ENCODE results near the gene CNTF.

Gene CNTF

DNA sequence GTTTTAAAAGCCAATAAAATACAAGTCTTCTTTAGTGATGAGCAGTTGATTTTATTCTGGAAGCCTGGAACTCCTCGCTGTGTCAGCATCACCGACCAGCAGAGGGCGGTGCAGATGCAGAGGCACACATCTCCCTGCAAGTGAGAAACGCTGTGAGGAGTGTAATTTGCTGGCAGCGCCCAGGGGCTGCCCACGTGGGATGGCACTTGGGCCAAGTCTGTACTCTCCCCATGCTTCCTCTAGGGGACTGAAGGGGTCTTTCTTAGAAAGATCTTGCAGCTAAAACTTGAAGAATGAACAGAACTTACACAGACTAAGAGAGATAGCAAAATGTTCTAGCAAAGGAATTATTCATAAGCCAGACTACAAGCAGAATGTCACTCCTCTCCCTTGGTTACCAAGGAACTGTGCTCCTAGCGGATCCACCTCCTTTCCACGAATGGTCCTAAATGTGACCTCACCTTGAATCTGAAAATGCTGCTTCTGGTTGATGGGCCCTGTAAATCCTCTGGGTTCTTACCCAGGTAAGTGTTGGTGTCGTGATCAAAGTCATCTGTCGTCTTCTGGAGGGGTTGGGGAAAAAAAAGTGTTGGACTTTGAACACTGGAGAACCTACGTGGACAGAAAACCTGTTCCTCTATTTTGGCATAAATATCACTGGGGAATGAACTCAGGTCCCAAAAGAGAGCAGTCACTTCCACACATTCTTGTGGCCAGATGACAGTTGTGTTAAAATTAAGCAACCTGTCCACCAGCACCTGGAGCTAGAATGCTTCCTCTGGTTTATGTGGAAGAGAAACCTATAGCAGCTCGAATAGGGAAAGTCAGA lies 31.8 kb downstream of the CNTF start:
- Histone ChIP-seq H3K36me3 (no peaks in the 10 kb centered on the region), H3K4me2 (no peak overlapping the region), H3K9me3 (replicated peaks in 1 of 11) (peaks cover 0 to 19% (median 8%) of the 10 kb centered on the region in 11 experiments; a peak in 13 of 22 replicates), H4K20me1 (no peaks in the 10 kb centered on the region), H3K4me3 (no peak overlapping the region), H3K27me3 (no peaks in the 10 kb centered on the region), H3K4me1 (no peaks in the 10 kb centered on the region), H3K27ac (no peak overlapping the region), H3K9ac (no peak overlapping the region)
- no peak for TF ChIP-seq Cebpa-rat (IDR thresholded peaks at IDR 0.05)

DNA sequence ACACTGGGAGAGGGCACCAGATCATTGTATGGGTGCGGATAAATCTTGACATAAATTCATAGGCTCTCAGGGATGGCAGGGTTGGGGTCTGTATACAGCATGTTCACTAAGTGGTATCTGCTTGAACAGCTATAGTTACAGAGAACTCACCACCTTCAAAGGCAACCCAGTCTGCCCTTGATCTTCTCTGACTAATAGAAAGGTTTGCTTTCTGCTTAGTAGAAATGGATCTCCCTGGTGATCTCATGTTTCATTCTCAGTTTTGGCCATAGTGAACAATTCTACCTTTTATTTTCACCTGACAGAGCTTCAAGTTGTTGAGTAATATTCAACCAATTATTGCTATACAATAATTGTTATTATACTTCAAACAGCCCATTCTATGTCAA lies 32.4 kb downstream of the CNTF start:
- H3K27ac ChIP-seq: no peak overlapping the region
- no peaks in the 10 kb centered on the region for H4K20me1 ChIP-seq
- no peaks in the 10 kb centered on the region for H3K36me3 ChIP-seq
- H3K9me3 ChIP-seq (replicated peaks in 1 of 11): peaks cover 0 to 13% (median 6%) of the 10 kb centered on the region in 11 experiments; a peak in 13 of 22 replicates
- H3K9ac ChIP-seq: no peak overlapping the region
- no peaks in the 10 kb centered on the region for H3K4me1 ChIP-seq
- H3K4me2 ChIP-seq: no peak overlapping the region
- no peak overlapping the region for H3K4me3 ChIP-seq
- no peaks in the 10 kb centered on the region for H3K27me3 ChIP-seq
- no peak for TF ChIP-seq Cebpa-rat (IDR thresholded peaks at IDR 0.05)

DNA sequence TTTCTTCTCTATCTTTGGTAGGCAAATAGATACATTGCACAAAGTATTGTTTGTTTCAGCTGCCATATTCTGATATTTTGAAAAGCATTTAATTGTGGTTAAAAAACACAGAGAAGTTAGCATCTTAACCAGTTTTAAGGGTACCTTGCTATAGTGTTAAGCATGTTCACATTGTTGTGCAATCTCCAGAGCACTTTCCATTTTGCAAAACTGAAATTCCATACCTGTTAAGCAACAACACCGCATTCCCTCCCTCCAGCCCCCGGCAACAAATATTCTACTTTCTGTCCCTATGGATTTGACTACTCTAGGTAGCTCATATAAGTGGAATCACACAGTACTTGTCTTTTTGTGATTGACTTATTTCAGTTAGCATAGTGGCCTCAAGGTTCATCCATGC lies 33.9 kb downstream of the CNTF start:
- H3K4me1 ChIP-seq: no peaks in the 10 kb centered on the region
- no peaks in the 10 kb centered on the region for H4K20me1 ChIP-seq
- H3K36me3 ChIP-seq: no peaks in the 10 kb centered on the region
- no peak overlapping the region for H3K27ac ChIP-seq
- no peak for TF ChIP-seq Cebpa-rat (IDR thresholded peaks at IDR 0.05)
- no peak overlapping the region for H3K9ac ChIP-seq
- H3K27me3 ChIP-seq: no peaks in the 10 kb centered on the region
- peaks cover 0 to 7% (median 2%) of the 10 kb centered on the region in 11 experiments; a peak in 8 of 22 replicates for H3K9me3 ChIP-seq (replicated peaks in 1 of 11)
- H3K4me2 ChIP-seq: no peak overlapping the region
- no peak overlapping the region for H3K4me3 ChIP-seq

DNA sequence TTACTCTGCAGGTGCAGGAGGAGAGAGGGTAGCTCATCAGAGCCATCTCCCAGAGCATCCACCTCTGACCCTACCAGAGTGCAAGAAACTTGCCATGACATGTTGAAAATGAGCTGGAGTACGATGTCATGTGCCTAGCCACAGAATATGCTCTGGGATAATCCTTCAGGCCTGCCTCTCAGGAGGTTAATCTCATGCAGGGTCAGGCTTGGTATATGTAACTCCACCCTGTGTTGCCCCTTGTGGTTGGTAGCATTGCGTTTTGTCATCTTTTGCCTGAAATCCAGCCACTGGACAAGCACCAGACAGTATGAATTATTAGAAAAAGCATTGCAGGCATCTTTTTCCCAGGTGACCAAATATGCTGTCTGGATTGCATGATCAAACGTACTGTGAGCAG lies 36.2 kb downstream of the CNTF start:
- no peaks in the 10 kb centered on the region for H3K4me1 ChIP-seq
- peaks cover 0 to 21% (median 6%) of the 10 kb centered on the region in 11 experiments; a peak in 8 of 22 replicates for H3K9me3 ChIP-seq (replicated peaks in 1 of 11)
- no peak overlapping the region for H3K27ac ChIP-seq
- no peak overlapping the region for H3K9ac ChIP-seq
- H3K36me3 ChIP-seq: no peaks in the 10 kb centered on the region
- H3K27me3 ChIP-seq: no peaks in the 10 kb centered on the region
- no peaks in the 10 kb centered on the region for H4K20me1 ChIP-seq
- TF ChIP-seq Cebpa-rat (IDR thresholded peaks at IDR 0.05): no peak
- H3K4me3 ChIP-seq: no peak overlapping the region
- H3K4me2 ChIP-seq: no peak overlapping the region

DNA sequence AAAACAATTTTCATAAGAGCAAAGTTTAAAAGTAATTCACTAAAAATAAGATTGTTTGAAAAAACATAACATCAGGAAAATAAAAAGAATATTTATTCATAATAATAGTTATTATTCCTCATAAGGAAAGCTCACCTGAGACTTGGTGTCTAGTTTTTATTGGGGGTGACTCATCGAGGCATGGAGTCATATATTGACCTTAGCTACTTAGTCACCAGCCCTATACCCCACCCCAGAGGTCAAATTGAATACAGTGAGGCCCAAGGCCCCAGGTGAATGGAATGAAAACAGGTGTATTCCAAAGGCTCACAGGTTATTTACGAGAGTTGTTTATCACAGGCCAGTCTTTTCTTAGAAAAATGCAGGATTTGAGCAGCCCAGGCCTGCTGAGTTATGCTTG lies 36.9 kb downstream of the CNTF start:
- Histone ChIP-seq H3K4me2 (no peak overlapping the region), H3K4me1 (no peaks in the 10 kb centered on the region), H3K27me3 (no peaks in the 10 kb centered on the region), H3K9ac (no peak overlapping the region), H3K9me3 (replicated peaks in 1 of 11) (peaks cover 0 to 21% (median 6%) of the 10 kb centered on the region in 11 experiments; a peak in 8 of 22 replicates), H3K4me3 (no peak overlapping the region), H3K36me3 (no peaks in the 10 kb centered on the region), H3K27ac (no peak overlapping the region), H4K20me1 (no peaks in the 10 kb centered on the region)
- no peak for TF ChIP-seq Cebpa-rat (IDR thresholded peaks at IDR 0.05)

DNA sequence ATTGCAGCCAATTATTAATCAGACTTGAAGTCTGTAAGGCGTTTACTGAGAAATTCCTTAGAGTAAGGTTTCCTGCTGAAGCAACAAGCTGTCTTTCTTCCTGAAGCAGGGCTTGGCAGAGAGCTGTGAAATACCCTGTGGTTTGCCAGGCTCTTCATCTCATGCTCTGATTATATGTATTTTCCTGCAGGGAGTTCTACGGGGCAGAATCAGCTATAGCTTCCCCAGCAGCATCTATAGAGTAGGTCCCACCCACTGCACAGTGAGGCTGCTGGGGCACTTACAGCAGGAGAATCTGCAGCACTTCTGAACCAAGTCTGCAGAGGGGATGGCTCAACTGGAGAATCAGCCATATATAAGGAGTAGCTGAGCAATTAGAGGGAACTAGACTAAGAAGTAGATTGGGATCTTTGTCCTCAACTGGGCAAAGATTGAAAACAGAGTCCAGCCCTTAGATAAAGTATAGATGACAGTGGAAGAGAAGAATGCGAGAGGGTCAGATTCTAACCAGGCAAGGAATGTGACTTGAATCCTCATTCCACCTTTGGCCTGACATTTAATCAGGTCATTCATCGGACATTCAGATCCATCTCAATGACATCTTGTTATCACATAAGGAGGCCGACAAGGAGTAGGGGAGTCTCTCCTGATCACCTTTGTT lies 37.6 kb downstream of the CNTF start:
- H4K20me1 ChIP-seq: no peaks in the 10 kb centered on the region
- H3K36me3 ChIP-seq: no peaks in the 10 kb centered on the region
- no peaks in the 10 kb centered on the region for H3K4me1 ChIP-seq
- TF ChIP-seq Cebpa-rat (IDR thresholded peaks at IDR 0.05): no peak
- no peak overlapping the region for H3K9ac ChIP-seq
- H3K27ac ChIP-seq: no peak overlapping the region
- H3K4me2 ChIP-seq: no peak overlapping the region
- no peaks in the 10 kb centered on the region for H3K27me3 ChIP-seq
- H3K9me3 ChIP-seq (replicated peaks in 1 of 11): peaks cover 0 to 21% (median 6%) of the 10 kb centered on the region in 11 experiments; a peak in 8 of 22 replicates
- H3K4me3 ChIP-seq: no peak overlapping the region

DNA sequence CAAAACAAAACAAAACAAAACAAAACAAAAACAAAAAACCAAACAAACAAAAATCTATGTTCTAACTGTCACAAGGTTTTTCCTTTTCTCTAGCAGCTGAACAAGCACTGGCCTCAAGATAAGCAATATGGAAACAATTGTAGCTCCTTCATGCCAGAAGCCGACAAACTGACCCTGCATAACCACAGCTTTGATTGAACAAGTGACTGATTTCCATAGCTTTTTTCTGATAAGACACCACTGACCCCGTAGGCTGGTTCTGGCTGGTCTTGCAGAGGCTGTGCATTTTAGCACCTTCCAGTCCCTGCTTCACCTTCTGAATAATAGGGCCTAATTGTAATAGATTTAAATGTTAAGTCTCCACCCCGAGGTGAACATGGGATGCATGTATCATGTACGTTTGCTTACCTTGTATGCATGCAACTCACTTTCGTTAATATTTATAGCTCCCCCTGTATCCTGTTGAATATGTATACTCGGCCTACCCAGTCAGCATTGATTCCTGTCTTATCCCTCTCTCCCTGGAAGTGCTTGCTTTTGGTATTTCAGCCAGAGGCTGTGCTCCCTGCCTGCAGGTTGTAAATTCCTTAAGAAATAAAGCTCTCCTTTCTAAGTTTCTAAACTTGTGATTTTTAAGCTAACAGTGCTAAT lies 49.6 kb downstream of the CNTF start:
- no peaks in the 10 kb centered on the region for H4K20me1 ChIP-seq
- no peak overlapping the region for H3K27ac ChIP-seq
- no peaks in the 10 kb centered on the region for H3K4me1 ChIP-seq
- H3K9me3 ChIP-seq (replicated peaks in 1 of 11): no peaks in the 10 kb centered on the region
- no peak for TF ChIP-seq Cebpa-rat (IDR thresholded peaks at IDR 0.05)
- H3K4me3 ChIP-seq: no peak overlapping the region
- no peaks in the 10 kb centered on the region for H3K27me3 ChIP-seq
- H3K4me2 ChIP-seq: no peak overlapping the region
- no peak overlapping the region for H3K9ac ChIP-seq
- H3K36me3 ChIP-seq: no peaks in the 10 kb centered on the region

DNA sequence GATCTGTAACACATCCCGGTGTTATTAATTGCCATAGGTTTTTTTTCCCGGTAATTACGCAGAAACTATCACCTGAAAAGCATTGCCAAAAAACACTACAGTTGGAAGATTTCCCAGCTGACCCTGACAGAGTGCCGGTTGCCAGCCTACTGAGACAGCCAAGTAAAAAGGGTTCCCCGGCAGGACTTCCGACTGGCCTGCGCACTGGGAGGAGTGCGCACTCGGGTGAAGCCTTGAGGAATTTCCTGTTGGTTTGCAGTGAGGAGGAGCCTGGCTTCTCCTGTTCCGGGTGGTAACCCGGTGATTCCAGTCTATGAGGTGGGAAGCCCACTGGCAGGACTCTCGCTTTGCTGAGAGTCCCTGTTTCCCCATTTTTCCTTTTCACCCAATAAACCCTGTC lies 52.1 kb downstream of the CNTF start:
- Histone ChIP-seq H3K4me2 (no peak overlapping the region), H3K9me3 (replicated peaks in 1 of 11) (no peaks in the 10 kb centered on the region), H3K4me1 (no peaks in the 10 kb centered on the region), H4K20me1 (no peaks in the 10 kb centered on the region), H3K27me3 (no peaks in the 10 kb centered on the region), H3K36me3 (no peaks in the 10 kb centered on the region), H3K4me3 (no peak overlapping the region), H3K27ac (no peak overlapping the region), H3K9ac (no peak overlapping the region)
- TF ChIP-seq Cebpa-rat (IDR thresholded peaks at IDR 0.05): no peak

Data from BLaER1 treated with 17β-estradiol and CSF1 and Interleukin-3, amounts not matched to agents 10 nM and 100 nM (cell line).